Epithelial cell of esophagus (primary cell): ENCODE measurements around the gene TMEM26.

Experiments used
- DNase-seq: peaks from one replicate; pipeline ENCODE4 v3.0.0; 2010; ENCODE audit warnings: low read depth
- H3K4me3 ChIP-seq: 2 replicates; pipeline ENCODE4 v1.5.1; 2011; ENCODE audit warnings: mild to moderate bottlenecking, low read length, control low read depth
- TF ChIP-seq, protein P1 (sequence below): IDR thresholded peaks from 2 replicates; pipeline ENCODE4 v1.5.1; 2011; ENCODE audit warnings: low read depth, mild to moderate bottlenecking, low read length, control low read depth, inconsistent platforms; ENCODE audit not compliant: insufficient read depth; ENCODE audit errors: missing control alignments

TMEM26 gene

DNA sequence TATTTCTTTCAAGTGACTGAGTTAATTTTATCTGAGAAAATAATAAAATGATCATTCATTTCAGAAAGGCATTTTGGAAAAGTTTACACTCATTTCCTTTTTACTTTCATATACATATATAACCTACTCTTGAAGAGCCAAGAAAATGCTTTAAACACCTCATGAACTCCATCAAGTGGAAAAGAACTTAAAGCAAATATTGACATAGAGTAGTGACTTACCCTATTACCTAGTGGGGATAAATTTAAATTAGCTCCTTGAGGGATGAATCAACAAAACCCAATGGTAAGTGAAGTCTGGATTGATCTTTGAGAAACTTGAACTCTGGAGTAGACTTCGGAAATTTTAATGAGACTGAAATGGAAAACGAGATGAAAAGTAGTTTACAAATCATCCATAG is 88.6 kb downstream of the TMEM26 start:
- no peak overlapping the region for H3K4me3 ChIP-seq
- DNase-seq: no peak
- TF ChIP-seq, protein P1, sequence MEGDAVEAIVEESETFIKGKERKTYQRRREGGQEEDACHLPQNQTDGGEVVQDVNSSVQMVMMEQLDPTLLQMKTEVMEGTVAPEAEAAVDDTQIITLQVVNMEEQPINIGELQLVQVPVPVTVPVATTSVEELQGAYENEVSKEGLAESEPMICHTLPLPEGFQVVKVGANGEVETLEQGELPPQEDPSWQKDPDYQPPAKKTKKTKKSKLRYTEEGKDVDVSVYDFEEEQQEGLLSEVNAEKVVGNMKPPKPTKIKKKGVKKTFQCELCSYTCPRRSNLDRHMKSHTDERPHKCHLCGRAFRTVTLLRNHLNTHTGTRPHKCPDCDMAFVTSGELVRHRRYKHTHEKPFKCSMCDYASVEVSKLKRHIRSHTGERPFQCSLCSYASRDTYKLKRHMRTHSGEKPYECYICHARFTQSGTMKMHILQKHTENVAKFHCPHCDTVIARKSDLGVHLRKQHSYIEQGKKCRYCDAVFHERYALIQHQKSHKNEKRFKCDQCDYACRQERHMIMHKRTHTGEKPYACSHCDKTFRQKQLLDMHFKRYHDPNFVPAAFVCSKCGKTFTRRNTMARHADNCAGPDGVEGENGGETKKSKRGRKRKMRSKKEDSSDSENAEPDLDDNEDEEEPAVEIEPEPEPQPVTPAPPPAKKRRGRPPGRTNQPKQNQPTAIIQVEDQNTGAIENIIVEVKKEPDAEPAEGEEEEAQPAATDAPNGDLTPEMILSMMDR: no peak

DNA sequence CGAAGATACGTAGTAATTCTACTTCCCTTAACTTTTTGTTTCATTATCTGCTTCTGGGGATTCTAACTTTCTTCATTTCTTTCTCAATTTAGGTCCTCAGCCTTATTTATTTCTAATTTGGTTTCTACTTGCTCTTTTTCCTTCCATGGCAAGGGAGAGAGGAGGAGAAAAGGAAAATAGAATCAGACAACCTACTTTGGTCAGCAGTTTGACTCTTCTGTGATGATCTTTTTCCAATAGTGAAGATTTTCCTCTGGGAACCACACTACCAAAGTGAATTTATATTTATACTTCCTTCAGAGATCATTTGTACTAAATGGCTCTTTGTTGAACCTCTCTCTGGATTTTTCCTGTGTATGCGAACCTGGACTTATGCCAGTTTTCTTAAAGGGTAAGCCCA is 90.2 kb downstream of the TMEM26 start:
- TF ChIP-seq, protein P1: no peak

DNA sequence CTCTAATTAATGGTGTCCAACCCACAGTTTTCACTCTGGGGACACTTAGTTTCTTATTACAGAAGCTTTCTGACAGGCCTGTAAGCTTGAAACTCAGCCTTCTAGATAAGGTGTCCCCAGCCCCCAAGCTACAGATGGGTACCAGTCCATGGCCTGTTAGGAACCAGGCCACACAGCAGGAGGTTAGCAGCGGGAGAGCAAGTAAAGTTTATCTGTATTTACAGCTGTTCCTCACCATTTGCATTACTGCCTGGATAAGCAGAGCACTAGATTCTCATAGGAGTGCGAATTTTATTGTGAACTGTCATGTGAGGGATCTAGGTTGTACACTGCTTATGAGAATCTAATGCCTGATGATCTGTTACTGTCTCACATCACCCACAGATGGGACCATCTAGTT is 93.7 kb downstream of the TMEM26 start:
- no peak overlapping the region for H3K4me3 ChIP-seq
- TF ChIP-seq, protein P1: no peak
- no peak for DNase-seq

More for the DNA sequence above, 90.2 kb downstream of the TMEM26 start:
- DNase-seq: no peak
- H3K4me3 ChIP-seq: no peak overlapping the region

DNA sequence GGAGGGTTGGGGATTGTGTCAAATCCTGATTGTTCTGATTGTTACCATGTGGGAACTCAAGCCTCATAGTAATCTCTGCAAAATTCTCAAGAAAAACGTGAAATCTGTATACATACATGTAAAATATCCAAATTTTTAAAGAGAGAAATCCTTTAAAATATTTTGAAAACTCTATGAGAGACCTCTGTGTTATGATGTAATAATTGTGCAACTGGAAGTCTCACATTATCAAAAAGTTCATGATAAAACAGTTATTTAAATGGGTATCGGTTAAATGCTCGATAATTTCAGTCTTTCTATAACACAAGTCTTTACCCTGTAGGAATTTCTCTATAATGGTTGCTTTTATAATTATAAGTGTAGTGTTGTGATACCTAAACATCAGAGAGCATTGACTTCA is 95.5 kb downstream of the TMEM26 start:
- TF ChIP-seq, protein P1: no peak
- DNase-seq: no peak

More for the DNA sequence above, 95.5 kb downstream of the TMEM26 start:
- H3K4me3 ChIP-seq: no peak overlapping the region
